DOHH2 (cell line): Measurements from ENCODE around the gene PIAS1.
"Not testable (repeated sequence)": the region's sequence is repeated elsewhere in the genome, so short reads cannot be mapped to it uniquely, and the experiment has no call there.

ENCODE experiments used
- H3F3A ChIP-seq: fragments of 200-600 bp; sonication (generic), shearing (Covaris generic); 2 replicates; pipeline ENCODE4 v1.6.0; 2016; ENCODE audit warnings: antibody characterized with exemption, mild to moderate bottlenecking; ENCODE audit not compliant: control insufficient read depth, insufficient read depth
- H3K27ac ChIP-seq: fragments of 200-600 bp; sonication (generic); 2 replicates; pipeline ENCODE4 v1.5.1; 2014; ENCODE audit warnings: low read depth, mild to moderate bottlenecking, low read length, moderate library complexity
- H3K27me3 ChIP-seq: fragments of 200-600 bp; sonication (generic); 2 replicates; pipeline ENCODE4 v1.6.1; 2014; ENCODE audit warnings: mild to moderate bottlenecking, low read length, mixed read lengths; ENCODE audit not compliant: control insufficient read depth
- H3K36me3 ChIP-seq: fragments of 200-600 bp; sonication (generic); 2 replicates; pipeline ENCODE4 v1.6.1; 2014; ENCODE audit warnings: mild to moderate bottlenecking, low read length, moderate library complexity, mixed read lengths; ENCODE audit not compliant: control insufficient read depth
- H3K4me1 ChIP-seq: fragments of 200-600 bp; sonication (generic); 2 replicates; pipeline ENCODE4 v1.6.1; 2014; ENCODE audit warnings: mild to moderate bottlenecking, low read length, mixed read lengths; ENCODE audit not compliant: control insufficient read depth
- H3K4me2 ChIP-seq: fragments of 200-600 bp; sonication (generic); 2 replicates; pipeline ENCODE4 v1.6.0; 2014; ENCODE audit warnings: mild to moderate bottlenecking, low read length, moderate library complexity
- H3K4me3 ChIP-seq: fragments of 200-600 bp; sonication (generic); 2 replicates; pipeline ENCODE4 v1.5.1; 2014; ENCODE audit warnings: mild to moderate bottlenecking, low read length, mixed read lengths
- H3K79me2 ChIP-seq: fragments of 200-600 bp; sonication (generic); 2 replicates; pipeline ENCODE4 v1.6.1; 2014; ENCODE audit warnings: mild to moderate bottlenecking, low read length, mixed read lengths; ENCODE audit not compliant: control insufficient read depth
- H3K9me2 ChIP-seq: fragments of 200-600 bp; sonication (generic); replicated peaks from 2 replicates; pipeline ENCODE4 v1.6.1; 2014; ENCODE audit warnings: mild to moderate bottlenecking, low read length, mixed read lengths; ENCODE audit not compliant: control insufficient read depth
- H3K9me3 ChIP-seq: fragments of 200-600 bp; sonication (generic); 2 replicates; pipeline ENCODE4 v1.6.1; 2014; ENCODE audit warnings: antibody characterized with exemption, low read length, mixed read lengths; ENCODE audit not compliant: control insufficient read depth, insufficient read depth
- H4K20me1 ChIP-seq: fragments of 200-600 bp; sonication (generic); 2 replicates; pipeline ENCODE4 v1.6.0; 2014; ENCODE audit warnings: low read depth, mild to moderate bottlenecking, antibody characterized with exemption, low read length, moderate library complexity; ENCODE audit not compliant: control insufficient read depth, insufficient read depth
- EZH2phosphoT487 ChIP-seq: fragments of 200-600 bp; sonication (generic); IDR thresholded peaks from 2 replicates; pipeline ENCODE4 v1.6.1; 2017; ENCODE audit warnings: borderline replicate concordance, mild to moderate bottlenecking, antibody characterized with exemption, low read length, moderate library complexity, mixed read lengths
- TF ChIP-seq, protein P1 (sequence below): fragments of 200-600 bp; sonication (generic); IDR thresholded peaks from one replicate; pipeline ENCODE4 v1.5.1; 2014; ENCODE audit warnings: antibody characterized with exemption, mild to moderate bottlenecking, low read depth, low read length; ENCODE audit not compliant: poor library complexity, severe bottlenecking

The PIAS1 gene

DNA sequence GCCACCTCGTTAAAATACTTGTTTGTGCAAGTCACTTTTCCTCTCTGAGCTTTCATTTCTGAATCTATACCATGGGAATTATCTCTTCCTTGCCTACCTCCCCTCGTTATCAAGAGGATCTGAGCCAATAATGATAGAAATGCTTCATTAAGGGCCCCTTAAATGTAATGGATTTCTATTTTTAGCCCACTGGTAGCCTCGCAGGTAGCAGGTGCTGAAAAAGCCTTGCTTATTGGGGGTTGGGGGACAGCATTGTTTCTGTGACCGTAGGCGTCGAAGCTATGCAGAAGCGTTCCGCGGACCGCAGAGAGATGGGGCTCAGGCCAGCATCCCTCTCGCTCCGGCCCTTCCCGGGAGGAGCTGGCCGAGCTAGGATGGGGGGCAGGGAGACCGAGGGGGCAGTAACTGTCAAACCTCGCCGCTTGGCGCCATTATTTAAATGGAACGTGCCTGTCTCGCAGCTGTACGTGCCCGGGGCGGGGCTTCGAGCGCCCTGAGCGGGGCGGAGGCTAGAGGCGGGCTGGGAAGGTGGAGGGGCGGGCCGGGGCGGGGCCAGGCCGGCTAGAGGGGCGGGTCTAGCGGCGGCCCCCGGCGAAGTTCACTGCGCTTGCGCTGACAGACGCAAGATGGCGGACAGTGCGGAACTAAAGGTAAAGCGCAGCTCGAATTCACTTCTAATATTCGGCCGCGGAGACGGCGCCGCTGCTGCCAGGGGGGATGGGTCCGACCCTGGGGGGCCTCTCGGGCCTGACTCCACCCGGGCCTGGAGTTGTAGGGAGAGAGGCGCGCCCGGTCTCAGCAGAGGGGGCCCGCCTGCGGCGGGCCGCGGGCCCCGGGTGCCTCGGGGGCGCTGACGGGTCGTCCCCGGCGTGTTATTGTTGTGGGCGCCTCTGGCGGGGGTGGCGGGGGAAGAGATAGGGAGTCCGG lies at the start of gene PIAS1:
Gene PIAS1 (plus strand): TSS at position 615 of the 927 bp plus-strand sequence. CDS start 12 bp downstream, at position 627.
- Histone ChIP-seq H3K79me2 (peaks cover 48% of the 10 kb centered on the region), H3K9me3 (no peaks in the 10 kb centered on the region), H3K27me3 (no peaks in the 10 kb centered on the region), H3F3A (0 out of 2 replicates have a peak, but pooled peaks cover 3% of the 10 kb centered on the region), H3K4me1 (peaks cover 33% of the 10 kb centered on the region), H3K27ac (peak within 1 kb of the TSS; percentile 74), H4K20me1 (peaks cover 26% of the 10 kb centered on the region), H3K36me3 (peaks cover 26% of the 10 kb centered on the region), H3K9me2 (no peaks in the 10 kb centered on the region), H3K4me2 (peak within 1 kb of the TSS; percentile 90), H3K4me3 (peak within 1 kb of the TSS; percentile 93)
- TF ChIP-seq, protein P1, sequence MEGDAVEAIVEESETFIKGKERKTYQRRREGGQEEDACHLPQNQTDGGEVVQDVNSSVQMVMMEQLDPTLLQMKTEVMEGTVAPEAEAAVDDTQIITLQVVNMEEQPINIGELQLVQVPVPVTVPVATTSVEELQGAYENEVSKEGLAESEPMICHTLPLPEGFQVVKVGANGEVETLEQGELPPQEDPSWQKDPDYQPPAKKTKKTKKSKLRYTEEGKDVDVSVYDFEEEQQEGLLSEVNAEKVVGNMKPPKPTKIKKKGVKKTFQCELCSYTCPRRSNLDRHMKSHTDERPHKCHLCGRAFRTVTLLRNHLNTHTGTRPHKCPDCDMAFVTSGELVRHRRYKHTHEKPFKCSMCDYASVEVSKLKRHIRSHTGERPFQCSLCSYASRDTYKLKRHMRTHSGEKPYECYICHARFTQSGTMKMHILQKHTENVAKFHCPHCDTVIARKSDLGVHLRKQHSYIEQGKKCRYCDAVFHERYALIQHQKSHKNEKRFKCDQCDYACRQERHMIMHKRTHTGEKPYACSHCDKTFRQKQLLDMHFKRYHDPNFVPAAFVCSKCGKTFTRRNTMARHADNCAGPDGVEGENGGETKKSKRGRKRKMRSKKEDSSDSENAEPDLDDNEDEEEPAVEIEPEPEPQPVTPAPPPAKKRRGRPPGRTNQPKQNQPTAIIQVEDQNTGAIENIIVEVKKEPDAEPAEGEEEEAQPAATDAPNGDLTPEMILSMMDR, result peak; percentile 29
- TF ChIP-seq EZH2phosphoT487, result no peak

DNA sequence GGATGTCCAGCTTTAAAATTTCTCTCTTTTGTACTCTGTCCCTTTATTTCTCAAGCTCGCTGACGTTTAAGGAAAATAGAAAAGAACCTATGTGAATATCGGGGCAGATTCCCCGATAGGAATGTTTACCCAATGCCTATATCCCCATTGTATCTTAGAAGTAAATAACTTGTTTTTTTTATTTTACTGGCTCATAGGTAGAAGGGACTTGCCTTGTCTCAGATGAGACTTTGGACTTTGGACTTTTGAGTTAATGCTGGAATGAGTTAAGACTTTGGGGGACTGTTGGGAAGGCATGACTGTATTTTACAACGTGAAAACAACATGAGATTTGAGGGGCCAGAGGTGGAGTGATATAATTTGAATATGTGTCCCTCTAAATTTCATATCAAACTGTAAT lies 46.5 kb upstream of the PIAS1 start:
- H4K20me1 ChIP-seq, H3K27ac ChIP-seq, H3K27me3 ChIP-seq, H3K9me2 ChIP-seq, H3K4me3 ChIP-seq, H3K9me3 ChIP-seq, H3K4me2 ChIP-seq, H3K36me3 ChIP-seq, H3K79me2 ChIP-seq, H3K4me1 ChIP-seq, H3F3A ChIP-seq: not testable (repeated sequence)

DNA sequence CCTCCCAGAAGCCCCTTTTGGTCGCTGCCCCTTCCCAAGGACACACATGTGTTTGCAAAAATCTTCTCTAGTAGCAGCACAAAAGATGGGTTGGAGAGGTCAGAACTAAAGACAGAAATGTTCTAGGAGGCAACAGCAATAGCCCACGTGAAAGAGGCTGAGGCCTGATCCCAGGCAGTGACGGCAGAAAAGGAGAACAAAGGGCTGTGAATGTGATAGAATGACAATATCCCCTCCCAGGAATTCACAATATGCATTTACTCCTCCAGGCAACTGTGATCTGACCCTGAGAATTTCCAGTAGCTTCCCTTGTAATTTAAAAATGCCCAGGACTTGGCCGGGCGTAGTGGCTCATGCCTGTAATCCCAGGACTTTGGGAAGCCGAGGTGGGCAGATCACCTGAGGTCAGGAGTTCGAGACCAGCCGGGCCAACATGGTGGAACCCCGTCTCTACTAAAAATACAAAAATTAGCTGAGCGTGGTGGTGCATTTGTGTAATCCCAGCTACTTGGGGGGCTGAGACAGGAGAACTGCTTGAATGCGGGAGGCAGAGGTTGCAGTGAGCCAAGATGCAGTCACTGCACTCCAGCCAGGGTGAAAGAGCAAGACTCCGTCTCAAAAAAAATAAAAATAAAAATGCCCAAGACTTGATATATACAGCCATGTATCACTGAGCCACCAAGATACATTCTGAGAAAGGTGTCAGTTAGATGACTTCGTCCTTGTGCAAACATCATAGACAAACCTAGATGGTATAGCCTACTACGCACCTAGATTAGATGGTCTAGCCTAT lies 43.6 kb upstream of the PIAS1 start:
- Histone ChIP-seq H3K9me3 (peaks cover 4% of the 10 kb centered on the region; the same call in 1 of the 2 replicates), H4K20me1 (no peaks in the 10 kb centered on the region), H3K4me2 (no peak overlapping the region), H3K9me2 (no peaks in the 10 kb centered on the region), H3F3A (no peaks in the 10 kb centered on the region), H3K79me2 (no peaks in the 10 kb centered on the region), H3K4me3 (no peak overlapping the region), H3K4me1 (no peaks in the 10 kb centered on the region), H3K27ac (no peak overlapping the region), H3K36me3 (no peaks in the 10 kb centered on the region), H3K27me3 (no peaks in the 10 kb centered on the region)
- TF ChIP-seq EZH2phosphoT487, result no peak
- TF ChIP-seq, protein P1, result no peak

DNA sequence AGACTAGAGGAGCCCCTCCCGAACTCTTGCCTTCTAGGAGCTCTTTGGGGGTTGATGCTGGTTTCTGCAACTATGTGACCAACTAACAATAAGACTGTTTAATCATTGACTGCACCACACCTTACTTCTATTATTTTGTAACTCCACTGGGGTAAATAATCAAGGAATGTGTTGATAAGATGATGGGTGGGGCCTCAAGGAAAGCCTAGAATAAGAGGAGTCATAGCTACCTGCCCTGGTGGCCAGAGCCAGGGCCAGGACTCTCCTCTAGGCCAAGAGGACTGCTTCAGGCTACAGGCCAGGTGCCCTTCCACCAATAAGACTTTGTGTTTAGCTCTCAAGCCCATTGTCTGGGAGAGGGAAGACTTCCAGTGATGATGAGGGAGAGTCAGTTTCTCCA lies 41.2 kb upstream of the PIAS1 start:
- no peaks in the 10 kb centered on the region for H3K9me2 ChIP-seq
- no peaks in the 10 kb centered on the region for H3K36me3 ChIP-seq
- H3K79me2 ChIP-seq, result no peaks in the 10 kb centered on the region
- H3K27ac ChIP-seq, result no peak overlapping the region
- H3K9me3 ChIP-seq, result peaks cover 4% of the 10 kb centered on the region; the same call in 1 of the 2 replicates
- no peaks in the 10 kb centered on the region for H3F3A ChIP-seq
- no peaks in the 10 kb centered on the region for H3K4me1 ChIP-seq
- no peaks in the 10 kb centered on the region for H3K27me3 ChIP-seq
- no peaks in the 10 kb centered on the region for H4K20me1 ChIP-seq
- H3K4me3 ChIP-seq, result no peak overlapping the region
- no peak for TF ChIP-seq EZH2phosphoT487
- TF ChIP-seq, protein P1, result no peak
- H3K4me2 ChIP-seq, result no peak overlapping the region
